GM18870 (cell line): ENCODE data around the gene MAMSTR.

ENCODE experiments used
- ATAC-seq: cut with Tn5 transposase; IDR thresholded peaks from one replicate; pipeline ENCODE4 v1.9.1; 2021; ENCODE audit warnings: moderate library complexity; ENCODE audit not compliant: unreplicated experiment

The MAMSTR gene

DNA sequence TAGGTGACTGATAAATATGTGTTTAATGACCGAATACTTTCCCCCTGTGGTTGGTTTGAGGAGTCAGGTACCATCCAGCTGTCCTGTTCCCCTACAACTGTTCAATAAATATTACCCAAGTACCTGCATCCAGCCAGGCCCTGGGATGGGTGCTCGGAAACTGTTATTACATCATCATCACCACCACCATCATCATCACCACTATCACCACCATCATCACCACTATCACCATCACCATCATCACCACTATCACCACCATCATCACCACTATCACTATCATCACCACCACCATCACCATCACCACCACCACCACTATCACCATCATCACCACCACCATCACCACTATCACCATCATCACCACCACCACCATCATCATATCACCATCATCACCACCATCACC, 50.8 kb downstream of the MAMSTR start:
- no peak for ATAC-seq

DNA sequence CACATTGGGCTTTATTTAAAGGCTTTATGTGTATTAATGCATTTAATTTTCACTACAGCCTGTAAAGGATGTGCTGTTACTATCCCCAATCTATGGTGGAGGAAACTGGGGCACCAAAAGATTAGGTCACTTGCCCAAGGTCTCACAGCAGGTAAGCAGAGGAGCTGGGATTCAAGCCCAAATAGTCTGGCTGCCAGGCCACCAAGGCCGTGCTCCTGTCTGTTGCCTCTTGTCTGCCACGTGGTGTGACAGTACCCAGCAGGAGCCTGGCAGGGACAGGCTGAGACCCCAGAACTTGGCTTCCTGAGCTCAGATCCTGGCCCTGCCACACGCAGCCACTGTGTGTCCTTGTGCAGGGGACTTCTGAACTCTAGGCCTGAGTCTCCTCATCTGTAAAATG, 51.2 kb downstream of the MAMSTR start:
- no peak for ATAC-seq

- ATAC-seq = no peak
Observed at GRCh38 chr19:48665786-48666185, 53.7 kb downstream of the MAMSTR start.

DNA sequence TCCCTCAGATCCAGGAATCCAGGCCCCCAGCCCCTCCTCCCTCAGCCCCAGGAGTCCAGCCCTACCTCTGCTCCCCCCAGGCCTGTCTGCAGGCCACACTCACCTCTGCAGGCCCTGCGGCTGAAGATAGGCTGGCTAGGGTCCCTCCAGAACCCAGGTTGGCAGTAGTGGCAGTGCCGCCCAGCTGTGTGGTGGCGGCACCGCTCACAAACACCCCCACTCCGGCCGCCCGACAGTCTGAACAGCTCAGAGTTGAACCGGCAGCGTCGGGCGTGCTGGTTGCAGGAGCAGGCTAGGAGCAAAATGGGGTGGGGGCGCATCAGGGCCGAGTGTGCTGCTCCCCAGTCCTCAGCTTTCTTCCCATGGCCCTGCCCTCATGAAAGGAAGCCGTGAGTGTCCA, 55.0 kb downstream of the MAMSTR start:
- ATAC-seq = no peak

GRCh38 chr19:48663667-48664066, 55.9 kb downstream of the MAMSTR start:
- ATAC-seq = no peak
